ENCODE data around the gene SLC25A28.
"Not testable (repeated sequence)": the region's sequence is repeated elsewhere in the genome, so short reads cannot be mapped to it uniquely, and the experiment has no call there.

Gene SLC25A28

DNA sequence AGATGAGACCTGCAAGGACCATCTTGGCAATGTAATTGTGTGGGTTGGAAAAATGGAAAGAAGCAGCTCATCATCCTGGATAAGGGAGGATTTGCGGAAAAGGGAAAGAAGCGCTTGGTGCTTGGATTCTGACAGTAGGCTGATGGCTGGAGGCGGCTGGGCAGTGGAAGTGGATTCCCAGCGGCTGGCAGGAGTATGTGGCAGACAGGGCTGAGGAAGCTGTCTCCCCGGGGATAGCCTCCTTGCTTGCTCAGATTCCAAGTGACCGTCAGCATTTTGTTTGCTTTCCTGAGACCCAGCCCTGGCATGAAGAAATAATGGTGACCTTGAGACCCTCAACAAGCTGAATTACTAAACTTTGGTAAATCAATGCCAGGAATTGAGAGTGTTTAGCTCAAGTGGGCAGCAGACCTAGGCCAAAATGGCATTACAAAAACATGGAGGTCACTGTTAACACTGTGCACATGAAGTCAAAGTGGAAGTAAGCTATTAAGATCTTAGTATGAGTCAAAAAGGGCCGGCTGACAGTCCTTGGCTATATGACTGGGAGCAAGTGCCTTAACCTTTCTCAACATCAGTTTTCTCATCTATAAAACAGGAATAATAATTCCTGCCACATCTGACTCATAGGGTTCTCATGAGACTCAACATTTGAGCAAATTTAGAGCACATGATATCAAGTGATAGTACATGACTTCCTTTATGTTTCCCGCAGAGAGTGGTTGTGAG, 21.3 kb downstream of the SLC25A28 start:
- no peak overlapping the region for H3K4me3 ChIP-seq (ENCODE audit: low read depth, low read length)
- TF ChIP-seq, protein P1, sequence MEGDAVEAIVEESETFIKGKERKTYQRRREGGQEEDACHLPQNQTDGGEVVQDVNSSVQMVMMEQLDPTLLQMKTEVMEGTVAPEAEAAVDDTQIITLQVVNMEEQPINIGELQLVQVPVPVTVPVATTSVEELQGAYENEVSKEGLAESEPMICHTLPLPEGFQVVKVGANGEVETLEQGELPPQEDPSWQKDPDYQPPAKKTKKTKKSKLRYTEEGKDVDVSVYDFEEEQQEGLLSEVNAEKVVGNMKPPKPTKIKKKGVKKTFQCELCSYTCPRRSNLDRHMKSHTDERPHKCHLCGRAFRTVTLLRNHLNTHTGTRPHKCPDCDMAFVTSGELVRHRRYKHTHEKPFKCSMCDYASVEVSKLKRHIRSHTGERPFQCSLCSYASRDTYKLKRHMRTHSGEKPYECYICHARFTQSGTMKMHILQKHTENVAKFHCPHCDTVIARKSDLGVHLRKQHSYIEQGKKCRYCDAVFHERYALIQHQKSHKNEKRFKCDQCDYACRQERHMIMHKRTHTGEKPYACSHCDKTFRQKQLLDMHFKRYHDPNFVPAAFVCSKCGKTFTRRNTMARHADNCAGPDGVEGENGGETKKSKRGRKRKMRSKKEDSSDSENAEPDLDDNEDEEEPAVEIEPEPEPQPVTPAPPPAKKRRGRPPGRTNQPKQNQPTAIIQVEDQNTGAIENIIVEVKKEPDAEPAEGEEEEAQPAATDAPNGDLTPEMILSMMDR (IDR thresholded peaks at IDR 0.05; ENCODE audit: insufficient read depth, low read depth, low read length, missing control alignments), result no peak
- no peak for DNase-seq (ENCODE audit: low read depth)

DNA sequence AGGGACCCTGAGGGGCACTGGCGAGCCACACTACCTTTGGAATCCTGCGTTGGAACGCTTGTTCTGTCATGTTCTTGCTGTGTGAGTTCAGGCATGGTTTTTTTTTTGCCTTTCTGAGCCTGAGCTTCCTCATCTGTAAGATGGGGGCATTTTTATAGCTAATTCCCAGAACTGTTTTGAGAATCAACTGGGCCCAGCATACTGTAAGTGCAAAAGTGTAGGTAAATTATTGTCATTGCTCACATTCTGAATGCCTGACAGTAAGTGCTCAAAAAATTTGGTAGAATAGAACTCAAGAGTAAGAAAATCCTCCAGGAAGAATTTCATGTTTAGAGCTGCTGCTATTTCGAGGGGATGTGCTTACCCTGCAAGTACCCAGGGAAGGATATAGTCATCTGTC, 22.2 kb downstream of the SLC25A28 start:
- TF ChIP-seq, protein P1 (IDR thresholded peaks at IDR 0.05; ENCODE audit: insufficient read depth, low read depth, low read length, missing control alignments), result no peak
- DNase-seq (ENCODE audit: low read depth), result no peak
- H3K4me3 ChIP-seq (ENCODE audit: low read depth, low read length), result no peak overlapping the region

DNA sequence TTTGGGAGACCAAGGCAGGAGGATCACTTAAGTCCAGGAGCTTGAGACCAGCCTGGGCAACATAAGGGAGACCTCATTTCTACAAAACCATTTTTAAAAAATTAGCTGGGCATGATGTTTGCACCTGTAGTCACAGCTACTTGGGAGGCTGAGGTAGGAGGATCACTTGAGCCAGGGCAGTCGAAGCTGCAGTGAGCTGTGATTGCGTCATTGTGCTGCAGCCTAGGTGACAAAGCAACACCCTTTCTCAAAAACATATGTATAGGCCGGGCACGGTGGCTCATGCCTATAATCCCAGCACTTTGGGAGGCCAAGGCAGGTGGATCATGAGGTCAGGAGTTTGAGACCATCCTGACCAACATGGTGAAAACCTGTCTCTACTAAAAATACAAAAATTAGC, 23.5 kb downstream of the SLC25A28 start:
- not testable (repeated sequence) for DNase-seq (ENCODE audit: low read depth); H3K4me3 ChIP-seq (ENCODE audit: low read depth, low read length)

DNA sequence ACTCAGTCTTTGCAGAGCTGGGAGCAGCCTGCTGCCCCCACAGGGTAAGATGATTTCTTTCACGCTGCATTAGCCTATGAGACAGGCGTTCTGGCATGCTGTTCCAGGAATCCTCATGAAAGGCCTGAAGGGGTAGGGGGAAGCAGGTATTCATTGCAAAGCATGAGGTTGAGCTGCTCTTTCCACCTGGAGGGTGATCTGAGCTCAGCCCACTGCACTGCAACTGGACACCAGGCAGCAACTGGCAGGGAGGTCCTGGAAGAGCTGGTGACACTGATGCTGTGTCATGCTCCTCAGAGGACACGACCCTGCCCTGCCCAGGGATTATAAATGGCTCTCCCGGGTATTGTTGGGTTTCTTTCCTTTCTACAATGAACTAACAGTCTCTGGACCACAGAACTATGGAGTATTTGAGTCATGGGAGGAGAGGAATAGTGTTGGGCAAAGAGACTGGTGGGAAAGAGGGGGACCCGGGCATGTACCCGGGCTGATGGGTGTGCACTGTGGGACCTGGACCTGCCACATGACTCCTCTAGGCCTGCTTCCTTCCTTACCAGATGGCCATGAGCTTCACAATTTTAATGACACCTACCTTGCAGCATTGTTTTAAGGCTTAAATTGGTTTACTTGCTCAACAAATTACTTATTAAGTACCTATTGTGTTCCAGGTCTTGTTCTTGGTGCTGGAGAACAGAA, 24.3 kb downstream of the SLC25A28 start:
- DNase-seq (ENCODE audit: low read depth), result no peak
- TF ChIP-seq, protein P1 (IDR thresholded peaks at IDR 0.05; ENCODE audit: insufficient read depth, low read depth, low read length, missing control alignments), result no peak
- no peak overlapping the region for H3K4me3 ChIP-seq (ENCODE audit: low read depth, low read length)

DNA sequence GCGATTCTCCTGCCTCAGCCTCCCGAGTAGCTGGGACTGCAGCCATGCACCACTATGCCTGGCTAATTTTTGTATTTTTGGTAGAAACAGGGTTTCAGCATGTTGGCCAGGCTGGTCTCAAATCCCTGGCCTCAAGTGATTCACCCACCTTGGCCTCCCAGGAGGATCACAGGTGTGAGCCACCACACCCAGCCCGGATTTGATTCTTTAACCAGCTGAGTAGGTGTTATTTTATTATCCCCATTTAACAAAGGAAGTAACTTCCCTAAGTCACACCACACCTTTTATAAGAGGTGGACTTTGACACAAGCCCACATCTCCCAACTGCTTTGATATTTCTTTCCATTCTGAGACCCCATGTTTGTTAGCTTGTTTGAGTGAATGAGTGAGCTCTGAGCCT, 25.0 kb downstream of the SLC25A28 start:
- no peak overlapping the region for H3K4me3 ChIP-seq (ENCODE audit: low read depth, low read length)
- TF ChIP-seq, protein P1 (IDR thresholded peaks at IDR 0.05; ENCODE audit: insufficient read depth, low read depth, low read length, missing control alignments), result no peak
- no peak for DNase-seq (ENCODE audit: low read depth)

DNA sequence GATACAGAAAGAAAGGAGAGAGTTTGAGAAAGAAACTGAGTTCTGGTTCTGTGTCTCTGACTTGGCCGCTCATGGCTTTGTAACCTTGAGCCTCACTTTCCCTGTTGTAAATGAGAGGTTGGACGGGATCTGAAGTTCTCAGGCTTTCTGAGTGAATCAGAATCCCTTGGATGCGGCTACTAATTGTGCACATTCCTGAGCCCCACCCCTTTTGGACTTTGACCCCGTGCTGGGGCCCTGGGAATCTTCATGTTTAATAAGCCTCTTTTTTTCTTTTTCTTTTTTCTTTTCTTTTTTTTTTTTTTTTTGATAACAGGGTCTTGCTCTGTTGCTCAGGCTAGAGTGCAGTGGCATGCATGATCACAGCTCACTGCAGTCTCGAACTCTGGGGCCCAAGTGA, 26.9 kb downstream of the SLC25A28 start:
- no peak for DNase-seq (ENCODE audit: low read depth)

DNA sequence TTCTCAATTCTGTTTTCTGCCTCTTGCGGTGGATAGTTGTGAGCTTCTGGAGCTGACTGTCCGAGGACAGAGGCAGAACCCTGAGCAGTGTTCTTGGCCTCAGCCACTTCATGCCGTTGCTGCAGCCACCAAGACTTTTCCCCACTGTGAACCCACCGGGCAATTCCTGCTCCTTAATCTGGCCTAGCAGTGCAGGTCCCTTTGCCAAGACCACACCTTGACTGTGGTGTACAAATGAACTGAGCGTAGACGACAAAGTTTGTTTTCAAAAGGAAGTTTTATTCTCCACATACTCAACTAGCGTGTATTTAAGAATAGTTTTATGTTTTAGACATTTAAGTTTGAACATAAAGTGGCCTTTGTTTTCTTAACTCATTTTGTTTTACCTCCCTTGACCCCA, 29.4 kb downstream of the SLC25A28 start:
- DNase-seq (ENCODE audit: low read depth), result no peak
- no peak overlapping the region for H3K4me3 ChIP-seq (ENCODE audit: low read depth, low read length)
- TF ChIP-seq, protein P1 (IDR thresholded peaks at IDR 0.05; ENCODE audit: insufficient read depth, low read depth, low read length, missing control alignments), result no peak

More for the DNA sequence above, 26.9 kb downstream of the SLC25A28 start:
- TF ChIP-seq, protein P1 (IDR thresholded peaks at IDR 0.05; ENCODE audit: insufficient read depth, low read depth, low read length, missing control alignments), result no peak
- H3K4me3 ChIP-seq (ENCODE audit: low read depth, low read length), result no peak overlapping the region

All from GM12865 (cell line).